Skeletal muscle cell (primary cell): Measurements from ENCODE around the gene BASP1.

Experiments used
- DNase-seq: peaks from one replicate; pipeline ENCODE4 v3.0.0-alpha.2; 2010; ENCODE audit warnings: low read depth
- H3K4me3 ChIP-seq: 2 replicates; pipeline ENCODE4 v1.5.1; 2011; ENCODE audit warnings: low read depth, mild to moderate bottlenecking, control low read depth, low read length, moderate library complexity

The BASP1 gene

DNA sequence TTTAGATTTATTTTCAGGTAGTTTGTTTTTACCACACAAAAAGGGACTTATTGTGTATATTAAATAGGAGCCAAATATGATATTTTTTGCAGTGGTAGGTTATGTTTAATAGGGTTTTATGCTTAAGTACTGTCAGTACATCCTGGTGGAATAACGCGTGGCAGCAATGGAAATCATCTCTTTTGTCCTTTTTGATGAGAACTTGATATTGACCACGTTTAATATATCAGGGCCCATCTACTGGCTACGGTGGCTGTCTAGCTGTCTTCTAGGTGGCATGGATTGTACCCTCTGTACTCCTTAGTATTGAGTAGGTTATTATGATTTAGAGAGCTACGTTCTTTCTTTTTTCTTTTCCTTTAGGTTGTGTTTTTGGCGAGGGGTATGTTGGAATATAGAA, 2.6 kb downstream of the BASP1 start:
- DNase-seq = no peak
- peak overlapping the region; percentile 96 for H3K4me3 ChIP-seq

DNA sequence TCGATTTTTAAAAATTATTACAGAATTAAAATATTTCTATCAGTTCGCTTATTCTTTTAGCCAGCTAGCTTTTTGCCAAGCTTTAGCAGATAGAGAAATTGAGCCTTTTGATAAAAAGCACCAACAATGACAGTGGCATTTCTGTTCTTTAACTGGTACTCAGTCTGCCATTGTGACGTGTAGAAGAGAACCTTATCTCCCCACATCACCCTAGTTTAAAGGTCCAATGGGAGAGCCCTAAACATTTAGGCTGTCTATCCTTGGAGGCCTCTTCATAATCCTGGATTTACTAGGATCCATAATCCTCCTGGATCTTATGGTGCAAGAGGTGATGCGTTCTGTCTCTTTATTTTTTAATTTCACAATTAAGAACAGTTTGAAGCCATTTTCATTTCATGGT, 3.0 kb downstream of the BASP1 start:
- H3K4me3 ChIP-seq = no peak overlapping the region
- no peak for DNase-seq

DNA sequence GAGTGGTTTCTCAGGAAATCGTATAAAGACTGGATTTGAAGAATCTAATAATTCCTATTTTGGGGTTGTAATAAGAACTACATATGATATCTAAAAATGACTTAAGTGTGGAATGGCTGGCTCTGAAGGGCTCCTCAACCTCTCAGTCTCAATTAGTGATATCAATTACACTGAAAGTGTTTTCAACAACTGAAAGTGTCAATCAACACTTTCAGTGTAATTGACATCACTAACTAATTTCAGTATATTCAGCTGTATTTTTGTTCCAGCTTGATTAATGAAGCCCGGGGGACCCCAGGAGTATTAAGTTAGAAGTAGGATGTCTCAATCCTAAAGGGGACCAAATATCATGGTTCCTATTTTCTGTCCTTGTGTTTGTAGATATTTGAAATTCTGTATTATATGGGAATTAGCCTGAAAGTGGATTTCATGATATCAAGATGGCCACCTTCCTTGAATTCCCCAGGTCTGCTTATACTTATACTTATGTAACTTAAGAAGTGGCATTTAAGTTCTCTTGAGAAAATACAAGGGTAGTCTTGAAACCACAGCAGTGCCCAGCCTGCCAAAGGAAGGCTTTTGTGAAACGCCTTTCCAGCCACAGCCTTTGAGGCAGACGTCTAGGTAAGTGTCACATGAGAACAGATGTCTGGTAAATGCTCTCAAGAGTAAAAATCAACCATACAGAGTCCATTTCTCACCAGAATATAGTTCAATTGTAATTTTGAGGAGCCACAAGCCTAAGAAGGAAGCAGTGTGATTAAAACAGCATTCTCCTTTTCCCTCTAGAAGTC, 4.6 kb downstream of the BASP1 start:
- no peak for DNase-seq
- H3K4me3 ChIP-seq = no peak overlapping the region

DNA sequence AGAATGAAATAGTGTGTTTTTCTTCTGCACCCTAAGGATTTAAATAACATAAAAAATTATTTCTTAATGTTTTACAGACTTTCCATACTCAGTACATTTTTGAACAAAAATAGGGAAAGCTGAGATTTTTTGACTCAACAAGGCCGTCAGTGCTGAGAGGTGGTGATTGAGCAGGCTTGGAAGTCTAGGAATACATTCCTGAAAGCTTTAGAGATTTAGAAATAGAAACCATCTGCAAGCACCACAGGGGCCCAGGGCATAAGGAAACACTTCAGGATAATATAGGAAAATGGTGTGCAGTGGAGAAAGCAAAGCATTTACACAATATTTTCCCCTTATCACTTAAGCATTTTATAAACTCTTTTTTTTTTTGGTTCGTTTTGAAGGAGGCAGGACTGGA, 5.2 kb downstream of the BASP1 start:
- no peak overlapping the region for H3K4me3 ChIP-seq
- no peak for DNase-seq

DNA sequence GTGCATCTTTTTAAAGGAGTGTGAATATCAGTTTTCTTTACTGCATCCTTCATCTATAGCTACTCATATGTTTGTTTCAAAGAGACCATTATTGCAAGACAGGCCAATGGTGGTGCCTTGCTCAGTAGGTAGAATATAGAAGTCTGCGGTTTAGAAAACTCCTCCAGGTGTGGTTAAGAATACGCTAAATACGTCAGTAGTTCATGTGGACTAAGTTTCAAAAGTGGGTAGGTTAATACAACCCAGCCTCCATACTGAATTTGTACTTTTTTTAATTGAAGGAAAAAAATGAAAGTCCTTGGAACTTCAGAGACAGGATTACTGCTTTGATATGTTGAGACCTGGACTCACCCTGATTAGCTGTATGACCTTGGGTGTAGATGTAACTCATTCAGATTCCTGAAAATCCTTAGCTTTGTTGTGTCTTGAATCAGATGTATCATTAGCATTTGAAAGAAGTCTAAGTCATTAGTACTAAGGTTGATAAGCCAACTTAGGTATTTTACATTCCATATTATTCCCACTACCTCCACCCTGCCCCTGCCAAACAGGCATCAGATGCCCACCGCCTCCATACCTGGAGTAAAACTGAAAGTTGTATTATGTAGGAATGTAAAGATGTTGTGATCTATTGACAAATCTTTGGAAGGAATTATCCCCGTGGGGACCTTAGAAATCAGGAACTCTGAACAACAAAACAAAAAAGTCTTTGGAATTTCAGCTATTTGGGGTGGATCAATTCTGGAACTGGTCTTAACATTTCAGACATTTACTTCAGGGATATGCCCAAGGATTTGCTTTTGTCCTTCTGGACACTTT, 6.1 kb downstream of the BASP1 start:
- H3K4me3 ChIP-seq = no peak overlapping the region
- DNase-seq = no peak

DNA sequence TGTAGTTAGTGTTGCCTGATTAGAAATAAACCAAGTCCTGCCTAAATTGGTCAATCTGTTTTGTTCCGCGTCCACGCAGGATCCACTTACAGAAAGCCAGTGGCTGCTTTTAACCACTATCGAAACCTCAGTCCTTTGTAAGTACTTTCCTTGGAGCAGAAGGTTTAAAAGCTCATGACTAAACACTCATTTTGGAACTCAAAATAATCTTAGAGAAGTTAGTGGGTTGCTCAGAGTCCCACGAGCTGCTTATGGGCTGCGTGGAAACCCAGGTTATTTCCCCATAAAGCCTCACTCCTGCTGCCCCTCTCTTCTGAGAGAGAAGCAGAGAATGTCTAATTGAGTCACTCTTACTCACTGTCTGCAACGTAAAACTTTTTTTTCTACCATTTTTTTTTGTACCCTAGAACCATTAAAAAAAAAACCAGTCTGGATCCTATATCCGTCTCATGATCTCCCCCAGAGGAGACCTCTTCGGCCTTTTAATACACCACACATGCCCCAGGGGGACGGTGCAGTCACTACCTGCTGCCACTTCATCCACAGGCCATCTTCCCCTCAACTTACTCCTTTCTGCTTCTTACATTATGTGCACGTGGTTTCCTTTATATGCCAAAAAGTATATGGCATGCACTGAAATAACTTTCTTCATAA, 7.6 kb downstream of the BASP1 start:
- no peak overlapping the region for H3K4me3 ChIP-seq
- no peak for DNase-seq

DNA sequence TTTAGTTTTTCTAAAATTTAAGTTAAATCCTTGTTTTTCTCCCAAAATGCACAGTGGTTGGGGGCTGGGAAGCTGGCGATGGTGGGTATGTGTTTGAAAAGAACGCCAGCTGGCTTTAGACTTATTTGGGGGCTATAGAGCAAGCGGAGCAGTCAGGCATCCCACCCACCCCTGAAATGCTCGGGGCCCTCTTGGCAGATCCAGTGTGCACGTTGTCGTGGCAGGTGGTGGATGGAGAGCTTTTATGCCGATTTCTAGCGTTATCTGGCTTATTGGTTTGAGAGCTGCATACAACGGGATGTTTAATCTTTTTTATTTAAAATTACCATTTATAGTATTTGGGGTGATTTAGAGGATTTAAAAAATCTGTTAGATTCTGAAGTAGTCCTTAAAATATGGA, 8.1 kb downstream of the BASP1 start:
- DNase-seq = no peak
- no peak overlapping the region for H3K4me3 ChIP-seq

DNA sequence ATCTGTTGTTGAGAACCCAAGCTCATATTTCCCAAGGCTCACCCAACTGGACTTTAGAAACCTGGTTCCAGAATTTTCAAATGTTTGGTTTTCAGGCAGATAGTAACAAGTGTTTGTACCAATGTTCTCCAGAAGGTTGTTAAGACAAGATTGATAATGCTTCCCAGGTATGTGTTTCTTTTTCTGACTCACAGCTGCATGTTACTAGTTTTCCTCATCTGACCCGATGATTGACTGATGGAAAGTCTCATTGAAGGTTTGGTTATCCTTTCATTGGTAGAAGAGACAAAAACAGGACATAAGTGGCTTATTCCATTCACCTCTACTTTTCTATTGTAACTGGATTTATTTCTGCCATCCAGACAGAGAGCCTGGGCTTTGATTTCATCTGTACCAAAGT, 10.4 kb downstream of the BASP1 start:
- DNase-seq = no peak
- H3K4me3 ChIP-seq = no peak overlapping the region

DNA sequence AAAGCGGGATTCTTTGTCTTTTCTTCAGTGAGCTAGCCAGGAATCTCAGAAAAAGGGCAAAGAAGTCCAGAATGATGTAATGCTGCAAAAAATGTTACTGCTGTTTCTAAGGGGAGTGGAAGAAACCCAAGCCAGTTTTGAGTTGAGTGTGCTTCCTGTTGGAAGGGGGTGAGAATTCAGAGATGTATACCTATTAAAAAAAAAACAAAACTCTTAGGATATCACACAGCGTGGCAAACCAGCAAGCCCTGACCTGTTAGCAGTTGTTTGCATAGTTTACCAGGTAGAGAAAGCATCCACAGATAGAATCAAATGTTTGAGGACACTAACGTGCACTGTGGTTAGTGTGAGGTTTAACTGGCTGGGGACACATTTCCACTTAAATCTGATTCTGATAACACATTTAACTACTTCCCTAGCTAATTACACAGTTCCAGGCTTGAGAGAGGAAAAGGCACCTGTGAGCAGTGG, 11.4 kb downstream of the BASP1 start:
- no peak overlapping the region for H3K4me3 ChIP-seq

DNA sequence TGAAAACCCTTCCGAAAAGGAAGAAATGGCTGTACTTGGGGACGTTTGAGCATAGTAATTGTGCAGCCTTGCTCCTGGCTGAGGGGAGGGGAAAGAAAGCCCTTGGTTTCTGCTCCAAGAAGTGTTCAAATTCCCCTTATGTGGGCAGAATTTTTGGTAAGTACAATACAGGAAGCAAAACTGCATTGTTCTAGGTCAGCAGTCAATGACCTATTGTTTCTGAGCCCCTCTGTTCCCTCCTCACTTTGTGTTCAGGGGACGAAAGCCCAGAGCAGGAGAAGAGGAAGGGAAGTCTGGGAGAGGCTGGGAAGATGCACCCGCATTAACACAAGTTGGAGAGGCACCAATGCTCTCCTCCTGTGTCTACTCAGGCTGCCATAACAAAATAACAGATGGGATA, 11.9 kb downstream of the BASP1 start:
- no peak for DNase-seq
- H3K4me3 ChIP-seq = no peak overlapping the region

More for the DNA sequence above, 11.4 kb downstream of the BASP1 start:
- no peak for DNase-seq

DNA sequence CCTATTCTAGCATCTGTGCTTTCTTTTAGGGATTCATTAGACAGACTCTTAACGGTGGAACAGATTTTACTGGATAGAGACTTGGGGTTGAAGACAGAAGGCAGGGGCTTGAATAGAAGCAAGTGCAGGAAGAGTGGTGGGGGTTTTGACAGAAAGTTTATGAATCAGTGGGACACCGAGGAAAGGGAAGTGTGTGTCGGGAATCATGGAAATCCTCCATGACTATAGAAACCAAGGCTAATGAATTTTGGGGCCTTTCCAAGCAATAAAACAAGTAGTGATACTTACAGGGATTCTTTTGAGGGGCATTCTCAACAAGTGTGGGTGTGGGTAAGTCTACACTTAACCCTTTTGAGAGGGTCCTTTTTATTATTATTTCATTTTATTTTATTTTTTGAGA, 12.8 kb downstream of the BASP1 start:
- DNase-seq = no peak

DNA sequence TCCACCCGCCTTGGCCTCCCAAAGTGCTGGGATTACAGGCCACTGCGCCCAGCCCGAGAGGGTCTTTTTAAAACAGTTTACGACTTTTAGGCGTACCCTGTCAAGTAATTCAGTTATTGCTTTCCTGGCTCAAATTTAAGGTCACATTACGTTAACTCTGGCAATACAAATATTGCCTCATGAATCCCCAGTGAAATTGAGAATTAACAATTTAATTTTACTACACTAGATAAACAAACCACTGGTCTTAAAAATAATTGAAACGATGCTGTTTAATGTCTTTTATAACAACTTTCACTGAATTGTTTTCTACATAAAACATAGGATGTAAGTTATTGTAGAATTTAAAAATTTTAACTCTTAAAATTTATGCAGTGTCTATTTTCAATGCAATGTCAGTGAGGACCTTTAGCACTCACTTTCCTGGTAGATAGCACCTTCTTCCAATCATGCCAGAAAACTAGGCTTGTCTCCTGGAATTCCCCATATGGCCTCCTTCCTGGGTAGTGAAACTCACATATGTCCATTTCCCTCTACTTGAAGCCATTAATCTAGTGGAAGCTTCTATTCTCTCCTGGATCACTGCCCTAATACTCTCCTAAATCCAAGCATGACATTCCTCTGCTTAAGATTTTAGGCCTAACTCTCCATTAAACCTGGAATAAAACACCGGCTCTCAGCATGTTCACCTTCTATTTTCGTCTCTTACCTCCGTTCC, 13.5 kb downstream of the BASP1 start:
- H3K4me3 ChIP-seq = no peak overlapping the region
- no peak for DNase-seq

More for the DNA sequence above, 12.8 kb downstream of the BASP1 start:
- no peak overlapping the region for H3K4me3 ChIP-seq

DNA sequence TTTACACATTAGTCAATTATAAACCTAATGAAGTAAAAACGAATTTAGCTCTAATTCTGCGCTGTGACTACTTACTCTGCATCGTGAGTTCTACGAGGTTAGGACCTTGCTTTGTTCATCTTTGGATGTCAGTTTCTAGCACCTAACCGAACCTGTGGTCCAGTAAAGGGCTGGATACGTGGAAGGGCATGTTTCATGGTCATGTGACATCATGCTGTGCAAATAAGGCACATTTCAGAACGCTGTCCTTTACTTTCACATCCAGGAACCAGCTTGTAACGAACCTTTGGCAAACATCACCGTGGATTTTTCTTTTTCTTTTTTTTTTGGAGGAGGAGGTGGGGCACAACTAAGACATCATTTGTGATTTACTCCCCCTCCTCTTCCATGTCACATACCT, 15.0 kb downstream of the BASP1 start:
- H3K4me3 ChIP-seq = no peak overlapping the region
- no peak for DNase-seq

DNA sequence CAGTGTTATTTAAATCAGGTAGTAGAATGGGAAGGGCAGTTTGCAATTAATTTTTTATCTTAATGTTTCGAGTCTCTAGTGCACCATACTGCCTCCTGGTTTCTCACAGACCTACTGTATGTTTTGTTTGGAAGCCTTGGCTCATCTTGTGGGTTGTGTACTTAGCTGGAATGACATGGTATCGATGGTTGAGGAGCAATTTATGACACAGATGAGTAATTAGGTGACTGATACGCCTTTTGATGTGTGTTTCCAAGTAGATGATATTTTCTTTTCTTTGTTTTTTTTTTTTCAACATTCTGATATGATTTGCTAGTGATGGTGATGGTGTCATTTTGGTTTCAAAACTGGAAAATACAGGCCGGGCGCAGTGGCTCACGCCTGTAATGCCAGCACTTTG, 16.1 kb downstream of the BASP1 start:
- no peak overlapping the region for H3K4me3 ChIP-seq
- DNase-seq = no peak

DNA sequence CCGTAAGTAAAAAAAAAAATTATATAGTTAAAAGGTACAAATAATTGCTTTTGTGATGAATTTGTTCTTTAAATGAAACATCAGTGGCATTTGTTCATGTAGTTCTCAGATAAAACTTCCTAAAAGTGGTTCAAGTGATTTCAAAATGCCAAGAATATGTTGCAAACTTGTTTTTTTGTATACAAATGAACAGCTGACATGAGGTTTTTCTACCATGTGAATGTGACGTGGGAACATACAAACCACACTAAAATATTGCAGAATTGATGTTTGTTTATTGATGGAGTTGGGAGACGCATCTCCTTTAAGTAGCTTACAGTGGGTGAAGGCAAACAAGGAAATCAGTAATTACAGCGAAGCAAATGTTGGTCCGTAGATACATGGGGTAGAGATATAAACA, 16.9 kb downstream of the BASP1 start:
- DNase-seq = no peak
- no peak overlapping the region for H3K4me3 ChIP-seq

DNA sequence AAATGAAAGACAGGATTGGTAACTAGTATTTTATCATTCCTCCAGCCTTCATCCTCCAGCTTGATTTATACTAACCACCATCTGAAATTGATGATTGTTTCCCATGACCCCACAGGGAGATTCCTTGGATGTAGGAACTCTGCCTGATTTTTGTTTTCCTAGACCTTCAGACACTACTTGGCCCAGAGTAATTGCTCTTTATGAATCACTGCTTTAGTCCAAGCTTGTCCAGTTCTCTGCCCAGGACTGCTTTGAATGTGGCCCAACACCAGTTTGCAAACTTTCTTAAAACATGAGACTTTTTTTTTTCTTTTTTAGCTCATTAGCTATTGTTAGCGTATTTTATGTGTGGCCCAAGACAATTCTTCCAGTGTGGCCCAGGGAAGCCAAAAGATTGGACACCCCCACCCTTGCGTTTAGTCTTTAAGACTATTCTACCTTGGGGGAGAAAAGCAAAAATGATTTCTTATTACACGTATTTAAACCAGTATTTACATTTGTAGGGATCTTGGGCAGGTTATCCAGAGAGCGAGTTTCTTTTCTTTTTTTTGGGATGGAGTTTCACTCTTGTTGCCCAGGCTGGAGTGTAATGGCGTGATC, 18.4 kb downstream of the BASP1 start:
- no peak overlapping the region for H3K4me3 ChIP-seq

DNA sequence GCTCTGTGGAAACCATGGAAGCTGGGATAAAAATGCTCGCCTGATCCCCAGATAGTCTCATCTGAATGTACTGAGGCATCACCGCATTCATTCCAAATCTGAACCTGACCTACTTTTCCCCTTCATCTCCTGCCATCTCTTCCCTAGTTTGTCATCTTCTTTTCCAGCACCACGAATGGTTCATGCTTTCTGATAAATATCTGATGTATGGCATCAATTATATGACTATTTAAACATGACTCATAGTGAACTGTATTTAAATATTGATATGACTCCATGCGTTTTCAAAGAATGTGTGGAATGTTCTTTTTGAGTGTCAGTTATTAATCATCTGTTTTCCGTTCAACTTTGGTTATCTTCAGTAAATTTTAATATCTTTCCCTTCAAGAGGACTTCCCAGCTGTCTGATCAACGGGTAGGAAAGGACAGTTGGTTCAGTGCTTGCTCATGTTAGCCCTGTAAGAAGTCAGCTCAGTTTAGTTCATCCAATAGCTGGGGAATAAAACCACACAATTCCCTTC, 21.1 kb downstream of the BASP1 start:
- H3K4me3 ChIP-seq = no peak overlapping the region
- DNase-seq = no peak

More for the DNA sequence above, 18.4 kb downstream of the BASP1 start:
- DNase-seq = no peak

DNA sequence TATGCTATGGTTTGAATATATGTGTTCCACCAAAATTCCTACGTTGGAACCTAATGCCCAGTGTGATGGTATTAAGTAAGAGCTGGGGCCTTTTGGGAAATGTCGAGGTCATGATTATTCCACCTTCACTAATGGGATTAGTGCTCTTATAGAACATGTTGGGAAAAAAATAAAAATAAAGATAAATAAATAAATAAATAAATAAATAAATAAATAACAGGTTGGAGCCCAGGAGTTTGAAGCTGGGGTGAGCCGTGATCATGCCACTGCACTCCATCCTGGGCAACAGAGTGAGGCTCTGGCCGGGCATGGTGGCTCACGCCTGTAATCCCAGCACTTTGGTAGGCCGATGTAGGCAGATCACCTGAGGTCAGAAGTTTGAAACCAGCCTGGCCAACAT, 22.5 kb downstream of the BASP1 start:
- no peak overlapping the region for H3K4me3 ChIP-seq
- DNase-seq = no peak

DNA sequence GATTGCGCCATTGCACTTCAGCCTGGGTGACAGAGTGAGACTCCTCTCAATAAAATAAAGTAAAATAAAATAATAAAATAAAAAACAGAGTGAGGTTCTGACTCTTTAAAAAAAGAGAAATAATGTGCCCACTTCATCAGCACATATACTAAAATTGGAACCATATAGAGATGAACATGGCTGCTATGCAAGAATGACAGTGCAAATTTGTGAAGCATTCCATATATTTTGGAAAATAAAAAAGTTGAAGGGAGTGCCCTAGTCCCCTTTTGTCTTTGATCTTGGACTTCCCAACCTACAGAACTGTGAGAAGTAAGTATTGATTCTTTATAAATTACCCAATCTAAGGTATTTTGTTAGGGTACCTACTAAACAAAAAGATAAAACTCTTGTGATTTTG, 23.1 kb downstream of the BASP1 start:
- no peak for DNase-seq
- no peak overlapping the region for H3K4me3 ChIP-seq
